Astrocyte of the spinal cord (primary cell): Measurements from ENCODE around the gene UBE2B.

Experiments
- DNase-seq: peaks from one replicate; pipeline ENCODE4 v3.0.0; 2011; ENCODE audit warnings: low read depth, low spot score
- H3K4me3 ChIP-seq: 2 replicates; pipeline ENCODE4 v1.5.1; 2011; ENCODE audit warnings: low read depth, mild to moderate bottlenecking, low read length, moderate library complexity
- CTCF ChIP-seq: IDR thresholded peaks from 2 replicates; pipeline ENCODE4 v1.5.1; 2012; ENCODE audit warnings: low read depth, mild to moderate bottlenecking, low read length, inconsistent platforms
- in situ Hi-C: cut with HindIII; loops from 2 replicates; pipeline ENCODE4 v1.10.0; 2017; ENCODE audit warnings: low sequenced_read_pairs

Gene UBE2B

GRCh38 chr5:134383980-134384697, 12.8 kb downstream of the UBE2B start:
- no peak overlapping the region for H3K4me3 ChIP-seq
- no peak for TF ChIP-seq CTCF
- in situ Hi-C loops, result no loop called here
- DNase-seq, result no peak

- no peak overlapping the region for H3K4me3 ChIP-seq
- DNase-seq, result no peak
- no peak for TF ChIP-seq CTCF
- in situ Hi-C loops, result no loop called here
These were observed 16.1 kb downstream of the UBE2B start for GRCh38 chr5:134387443-134387842.

- peak; percentile 13 for DNase-seq
- no peak for TF ChIP-seq CTCF
- no peak overlapping the region for H3K4me3 ChIP-seq
- in situ Hi-C loops, result no loop called here
These were observed 20.9 kb downstream of the UBE2B start for GRCh38 chr5:134392301-134392700.

- in situ Hi-C loops, result no loop called here
- DNase-seq, result peak; percentile 38
- no peak overlapping the region for H3K4me3 ChIP-seq
- no peak for TF ChIP-seq CTCF
These were observed 23.6 kb downstream of the UBE2B start for GRCh38 chr5:134394932-134395331.

- no peak for TF ChIP-seq CTCF
- in situ Hi-C loops, result no loop called here
These were observed 24.9 kb downstream of the UBE2B start for GRCh38 chr5:134396274-134396673.

GRCh38 chr5:134397196-134397595, 25.8 kb downstream of the UBE2B start:
- no peak for TF ChIP-seq CTCF
- no peak overlapping the region for H3K4me3 ChIP-seq
- DNase-seq, result no peak
- in situ Hi-C loops, result no loop called here

More at GRCh38 chr5:134396274-134396673, 24.9 kb downstream of the UBE2B start:
- no peak for DNase-seq
- no peak overlapping the region for H3K4me3 ChIP-seq
